Endothelial cell of umbilical vein (primary cell): ENCODE results near the gene CPNE8. TPM values are rescaled to one million over a fixed set of nuclear protein-coding genes. Genes with fewer than 3 reads are reported as not detected.

Source experiments
- BruUV-seq: library from RNA; stranded (reverse); fragments of 400-500 nt; replicated peaks from 2 replicates; lab custom pipeline; 2021; lab: Mats Ljungman, UMichigan
- CTCF ChIA-PET: fragments of 300-600, 350-600 bp; sonication (Branson Sonifier 250); formaldehyde crosslinking; loops from one replicate; lab custom pipeline; 2021; ENCODE audit warnings: antibody characterized with exemption, inconsistent platforms; lab: Charles Lee
- POLR2A ChIA-PET: fragments of 300-600, 350-600 bp; sonication (Branson Sonifier 250); formaldehyde crosslinking; loops from one replicate; lab custom pipeline; 2021; ENCODE audit warnings: antibody characterized with exemption, inconsistent platforms; lab: Charles Lee
- DNase-seq: peaks from one replicate; pipeline ENCODE4 v3.0.0-alpha.2; 2011; ENCODE audit warnings: low read depth, low spot score
- FAIRE-seq: peaks from 2 replicates; lab custom pipeline; 2011; peaks lifted over from hg19 to GRCh38; lab: Jason Lieb, UNC
- H2AFZ ChIP-seq: 2 replicates; pipeline ENCODE4 v1.6.0; 2012; ENCODE audit warnings: low read depth, low read length, control low read depth, inconsistent platforms
- H3K27ac ChIP-seq: 2 replicates; pipeline ENCODE4 v1.5.1; 2011; ENCODE audit warnings: low read depth, mild to moderate bottlenecking, control low read depth, low read length, moderate library complexity; ENCODE audit not compliant: insufficient read depth
- H3K27me3 ChIP-seq, 2 experiments: 2 replicates each; pipeline versions ENCODE4 v1.6.0 to v1.6.1; 2011; ENCODE audit warnings: low read length in 2 of 2, mixed read lengths in 1 of 2; ENCODE audit not compliant: control insufficient read depth in 2 of 2, insufficient read depth in 2 of 2
- H3K36me3 ChIP-seq, 2 experiments: 2 replicates in 1 of 2; 3 replicates in 1 of 2; pipeline ENCODE4 v1.5.1; 2011; ENCODE audit warnings: low read length in 2 of 2, mild to moderate bottlenecking in 1 of 2, moderate library complexity in 1 of 2; ENCODE audit not compliant: control insufficient read depth in 2 of 2, insufficient read depth in 2 of 2; ENCODE audit errors: extremely low read depth in 1 of 2
- H3K4me1 ChIP-seq: 3 replicates; pipeline ENCODE4 v1.5.1; 2011; ENCODE audit warnings: mild to moderate bottlenecking, low read length; ENCODE audit not compliant: control insufficient read depth, insufficient read depth; ENCODE audit errors: extremely low read depth
- H3K4me2 ChIP-seq: 2 replicates; pipeline ENCODE4 v1.6.1; 2011; ENCODE audit warnings: low read length, control low read depth, mixed read lengths; ENCODE audit not compliant: insufficient read depth
- H3K4me3 ChIP-seq, 3 experiments: fragments of 200-600 bp in 1 of 3; sonication (generic), shearing (Covaris generic) in 1 of 3; replicated peaks in 1 of 3; 2 replicates each; pipeline ENCODE4 v1.5.1; 2011 to 2016; ENCODE audit warnings: control low read depth in 3 of 3, low read length in 3 of 3, mild to moderate bottlenecking in 2 of 3, inconsistent platforms in 1 of 3, low read depth in 1 of 3, moderate library complexity in 1 of 3; ENCODE audit not compliant: insufficient read depth in 1 of 3
- H3K79me2 ChIP-seq: 2 replicates; pipeline ENCODE4 v1.6.0; 2012; ENCODE audit warnings: low read length, inconsistent platforms; ENCODE audit not compliant: control insufficient read depth, insufficient read depth
- H3K9ac ChIP-seq: replicated peaks from 2 replicates; pipeline ENCODE3; 2011; ENCODE audit warnings: low read length, control low read depth; ENCODE audit not compliant: insufficient read depth; ENCODE audit errors: extremely low read depth
- H3K9me1 ChIP-seq: replicated peaks from 3 replicates; pipeline ENCODE4 v1.6.0; 2011; ENCODE audit warnings: mild to moderate bottlenecking, low read length; ENCODE audit not compliant: control insufficient read depth, insufficient read depth; ENCODE audit errors: extremely low read depth
- H3K9me3 ChIP-seq: replicated peaks from 2 replicates; pipeline ENCODE4 v1.5.1; 2012; ENCODE audit warnings: low read length, inconsistent platforms; ENCODE audit not compliant: control insufficient read depth, insufficient read depth
- H4K20me1 ChIP-seq: replicated peaks from 2 replicates; pipeline ENCODE3; 2011; ENCODE audit warnings: mild to moderate bottlenecking, low read length; ENCODE audit not compliant: control insufficient read depth, insufficient read depth; ENCODE audit errors: extremely low read depth
- CTCF ChIP-seq, 2 donors: IDR thresholded peaks; 1 replicate in 1 of 2; 2 replicates in 1 of 2; pipeline ENCODE4 v1.5.1; 2011; ENCODE audit warnings: low read length in 2 of 2, mild to moderate bottlenecking in 2 of 2, moderate library complexity in 2 of 2, control low read depth in 1 of 2, inconsistent platforms in 1 of 2, low read depth in 1 of 2; ENCODE audit not compliant: insufficient read depth in 1 of 2; ENCODE audit errors: extremely low read depth in 1 of 2
- EZH2 ChIP-seq: IDR thresholded peaks from 2 replicates; pipeline ENCODE4 v1.6.1; 2012; ENCODE audit warnings: borderline replicate concordance, low read depth, mild to moderate bottlenecking, moderate library complexity, low read length, inconsistent platforms; ENCODE audit not compliant: severe bottlenecking
- FOS ChIP-seq: IDR thresholded peaks from 2 replicates; pipeline ENCODE4 v1.6.1; 2011; ENCODE audit warnings: mild to moderate bottlenecking, low read length, moderate library complexity, borderline replicate concordance; ENCODE audit not compliant: insufficient read depth
- GATA2 ChIP-seq: IDR thresholded peaks from 2 replicates; pipeline ENCODE4 v1.7.0; 2011; ENCODE audit warnings: low read depth, mild to moderate bottlenecking, moderate library complexity, mixed read lengths, low read length; ENCODE audit not compliant: insufficient read length, insufficient read depth
- JUN ChIP-seq: IDR thresholded peaks from 2 replicates; pipeline ENCODE4 v1.6.1; 2011; ENCODE audit warnings: borderline replicate concordance, low read depth; ENCODE audit not compliant: insufficient read length, insufficient read depth
- MAX ChIP-seq: IDR thresholded peaks from 2 replicates; pipeline ENCODE4 v1.6.1; 2011; ENCODE audit not compliant: insufficient read depth, insufficient read length
- MYC ChIP-seq: IDR thresholded peaks from one replicate; pipeline ENCODE4 v1.6.1; 2011; ENCODE audit warnings: mild to moderate bottlenecking, low read depth, low read length
- POLR2A ChIP-seq: IDR thresholded peaks from 2 replicates; pipeline ENCODE4 v1.6.1; 2012; ENCODE audit warnings: low read depth, mild to moderate bottlenecking, control low read depth, low read length
- POLR2AphosphoS5 ChIP-seq: IDR thresholded peaks from 2 replicates; pipeline ENCODE4 v1.6.1; 2012; ENCODE audit warnings: low read depth, mild to moderate bottlenecking, control low read depth, low read length, moderate library complexity; ENCODE audit not compliant: insufficient read depth
- dilution Hi-C: fragments of 300-500 bp; cut with MboI; formaldehyde crosslinking; loops from one replicate; pipeline ENCODE4 v1.15.0; 2019; ENCODE audit warnings: low sequenced_read_pairs; ENCODE audit not compliant: extremely low pct_ligation_motif_present
- intact Hi-C: fragments of 100-400 bp; cut with micrococcal nuclease; formaldehyde crosslinking; loops from one replicate; pipeline ENCODE4 v1.10.0; 2022
- polyA plus RNA-seq, 4 experiments: library from polyadenylated mRNA; depleted of rRNA in 3 of 4; stranded (reverse) in 3 of 4; unstranded in 1 of 4; fragments of >200 nt; gene quantifications; 2 replicates each; pipeline versions ENCODE4 v1.2.1 to v1.2.3, GENCODE V29; 2011 to 2012; ENCODE audit warnings: missing spikeins in 1 of 4
- total RNA-seq: library from RNA; stranded (reverse); gene quantifications from 2 replicates; pipeline ENCODE4 v1.2.3, GENCODE V29; 2021

CPNE8 gene
- total and polyA plus RNA-seq, 2 donors (not counting 3 experiments of a cell fraction or from before 2014, with no cell fraction given) = 4.4 to 13.7 TPM

GRCh38 chr12:38898001-38898684 lies 7.2 kb downstream of the CPNE8 start:
- no peak overlapping the region for H3K9ac ChIP-seq
- no peaks in the 10 kb centered on the region for H3K9me1 ChIP-seq
- H3K4me1 ChIP-seq = peaks cover under 1% of the 10 kb centered on the region
- H3K4me2 ChIP-seq = no peak overlapping the region
- dilution Hi-C loops = no loop called here
- ChIA-PET CTCF (interaction anchor here (4.4 kb wide), 1 partner anchor 8 kb away, joined by 31 read pairs; the partner anchor contains the start of gene CPNE8), POLR2A (no interaction called here)
- FAIRE-seq = no peak
- no peaks in the 10 kb centered on the region for H4K20me1 ChIP-seq
- no peak overlapping the region for H3K27ac ChIP-seq
- no peak overlapping the region for H2AFZ ChIP-seq
- no peak for TF ChIP-seq JUN
- no peak for TF ChIP-seq POLR2AphosphoS5
- no peak for TF ChIP-seq EZH2
- no peak for TF ChIP-seq MAX
- no peak for TF ChIP-seq CTCF (IDR thresholded peaks at IDR 0.05; ENCODE audit: extremely low read depth in 1 of 2, insufficient read depth in 1 of 2, low read depth in 1 of 2, low read length in 2 of 2)
- no peak for TF ChIP-seq GATA2
- TF ChIP-seq POLR2A = no peak
- no peak for TF ChIP-seq FOS
- no peak for TF ChIP-seq MYC
- peaks cover 11% of the 10 kb centered on the region for H3K79me2 ChIP-seq
- no peak overlapping the region for H3K4me3 ChIP-seq
- H3K9me3 ChIP-seq = no peaks in the 10 kb centered on the region
- no peaks in the 10 kb centered on the region for H3K27me3 ChIP-seq
- H3K36me3 ChIP-seq = no peaks in the 10 kb centered on the region
- intact Hi-C loops = no loop called here
- BruUV-seq = no TSS peak
- DNase-seq = no peak
